SJSA1 (cell line): Measurements from ENCODE around the gene B3GALNT2. TPM values are rescaled to one million over a fixed set of nuclear protein-coding genes. Genes with fewer than 3 reads are reported as not detected.
A peak's percentile ranks its signal among the peaks of the same experiment; 100 is the strongest.
"Not testable (repeated sequence)": the region's sequence is repeated elsewhere in the genome, so short reads cannot be mapped to it uniquely, and the experiment has no call there.

Experiments used
- DNase-seq, 2 experiments: peaks; one replicate each; pipeline ENCODE4 v3.0.0-alpha.2; 2015 to 2020; ENCODE audit warnings: low spot score in 2 of 2, low read depth in 1 of 2
- H3K27ac ChIP-seq: fragments of 250-450 bp; sonication (Bioruptor Pico); 2 replicates; pipeline ENCODE4 v1.5.1; 2020; ENCODE audit warnings: mild to moderate bottlenecking, moderate library complexity
- H3K27me3 ChIP-seq: fragments of 250-450 bp; sonication (Bioruptor Pico); replicated peaks from 2 replicates; pipeline ENCODE4 v1.5.1; 2020; ENCODE audit warnings: mild to moderate bottlenecking, moderate library complexity
- H3K36me3 ChIP-seq: fragments of 250-450 bp; sonication (Bioruptor Pico); 2 replicates; pipeline ENCODE4 v1.5.1; 2020; ENCODE audit warnings: mild to moderate bottlenecking
- H3K4me1 ChIP-seq: fragments of 250-450 bp; sonication (Bioruptor Pico); replicated peaks from 2 replicates; pipeline ENCODE4 v1.6.1; 2021; ENCODE audit warnings: mild to moderate bottlenecking
- H3K4me3 ChIP-seq: fragments of 250-450 bp; sonication (Bioruptor Pico); 2 replicates; pipeline ENCODE4 v1.5.1; 2020; ENCODE audit warnings: mild to moderate bottlenecking
- H3K9me3 ChIP-seq: fragments of 250-450 bp; sonication (Bioruptor Pico); replicated peaks from 2 replicates; pipeline ENCODE4 v1.5.1; 2020; ENCODE audit warnings: mild to moderate bottlenecking
- total RNA-seq: library from RNA; depleted of rRNA; stranded (reverse); fragments of >200 nt; shearing (Covaris generic); gene quantifications from 2 replicates; pipeline ENCODE4 v1.2.3, GENCODE V29; 2014

B3GALNT2 gene
- total RNA-seq, 1 experiment from 2014 or later = 35.7 TPM

- Histone ChIP-seq H3K4me1 (no peaks in the 10 kb centered on the region), H3K27ac (no peak overlapping the region), H3K36me3 (peaks cover 33% of the 10 kb centered on the region), H3K4me3 (no peak overlapping the region), H3K27me3 (no peaks in the 10 kb centered on the region), H3K9me3 (no peaks in the 10 kb centered on the region)
- DNase-seq = no peak
These were observed 12.6 kb downstream of the B3GALNT2 start for GRCh38 chr1:235491644-235492043.

GRCh38 chr1:235486321-235486720, 17.9 kb downstream of the B3GALNT2 start:
- Histone ChIP-seq H3K4me3 (no peak overlapping the region), H3K4me1 (no peaks in the 10 kb centered on the region), H3K27me3 (no peaks in the 10 kb centered on the region), H3K9me3 (no peaks in the 10 kb centered on the region), H3K27ac (no peak overlapping the region), H3K36me3 (peaks cover 16% of the 10 kb centered on the region)
- no peak for DNase-seq

DNA sequence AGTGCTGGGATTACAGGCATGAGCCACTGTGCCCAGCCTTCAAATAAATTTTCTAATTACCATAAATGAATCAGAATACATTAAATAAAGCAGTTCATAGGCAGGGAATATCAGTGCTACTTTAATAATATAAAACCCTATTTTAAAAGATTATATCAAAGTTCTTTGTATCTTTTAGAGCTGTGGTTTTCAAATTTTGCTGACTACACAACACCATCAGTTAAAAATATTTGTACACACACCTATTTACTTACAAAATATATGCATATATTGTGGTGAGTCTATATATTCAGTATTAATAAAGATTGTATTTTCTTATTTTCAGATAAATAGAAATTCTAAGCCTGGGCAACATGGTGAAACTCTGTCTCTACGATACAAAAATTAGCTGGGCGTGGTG, 18.7 kb downstream of the B3GALNT2 start:
- H3K36me3 ChIP-seq = peaks cover 16% of the 10 kb centered on the region
- H3K4me1 ChIP-seq = no peaks in the 10 kb centered on the region
- no peaks in the 10 kb centered on the region for H3K9me3 ChIP-seq
- H3K4me3 ChIP-seq = no peak overlapping the region
- H3K27ac ChIP-seq = no peak overlapping the region
- no peaks in the 10 kb centered on the region for H3K27me3 ChIP-seq
- no peak for DNase-seq

- no peaks in the 10 kb centered on the region for H3K4me1 ChIP-seq
- no peak overlapping the region for H3K4me3 ChIP-seq
- peaks cover 32% of the 10 kb centered on the region for H3K36me3 ChIP-seq
- no peak for DNase-seq
- H3K27me3 ChIP-seq = no peaks in the 10 kb centered on the region
- H3K27ac ChIP-seq = no peak overlapping the region
- H3K9me3 ChIP-seq = no peaks in the 10 kb centered on the region
These were observed 21.2 kb downstream of the B3GALNT2 start for GRCh38 chr1:235483090-235483489.

GRCh38 chr1:235473806-235474205, 30.4 kb downstream of the B3GALNT2 start:
- no peak for DNase-seq
- Histone ChIP-seq H3K27ac (no peak overlapping the region), H3K36me3 (peaks cover 26% of the 10 kb centered on the region), H3K9me3 (no peaks in the 10 kb centered on the region), H3K27me3 (no peaks in the 10 kb centered on the region), H3K4me3 (no peak overlapping the region), H3K4me1 (peaks cover 18% of the 10 kb centered on the region)

GRCh38 chr1:235470741-235471439, 33.4 kb downstream of the B3GALNT2 start:
- H3K9me3 ChIP-seq = no peaks in the 10 kb centered on the region

GRCh38 chr1:235469897-235470296, 34.4 kb downstream of the B3GALNT2 start:
- H3K9me3 ChIP-seq, H3K4me3 ChIP-seq, H3K27me3 ChIP-seq, H3K36me3 ChIP-seq: not testable (repeated sequence)
- peak overlapping the region; percentile 79 for H3K27ac ChIP-seq
- peaks cover 22% of the 10 kb centered on the region for H3K4me1 ChIP-seq
- peak; percentile 45 to 57 for DNase-seq

More at GRCh38 chr1:235470741-235471439, 33.4 kb downstream of the B3GALNT2 start:
- H3K4me3 ChIP-seq = no peak overlapping the region
- no peak overlapping the region for H3K27ac ChIP-seq
- H3K36me3 ChIP-seq = peaks cover 10% of the 10 kb centered on the region; the same call in 1 of the 2 replicates
- no peaks in the 10 kb centered on the region for H3K27me3 ChIP-seq
- H3K4me1 ChIP-seq = peaks cover 22% of the 10 kb centered on the region
- no peak for DNase-seq

- DNase-seq = peak; percentile 60 to 78
- no peak overlapping the region for H3K4me3 ChIP-seq
- H3K27ac ChIP-seq = peak overlapping the region; percentile 79
These were observed 35.3 kb downstream of the B3GALNT2 start for GRCh38 chr1:235468970-235469369.

GRCh38 chr1:235468004-235468403, 36.2 kb downstream of the B3GALNT2 start:
- Histone ChIP-seq H3K27me3 (no peaks in the 10 kb centered on the region), H3K9me3 (no peaks in the 10 kb centered on the region), H3K4me1 (peaks cover 18% of the 10 kb centered on the region), H3K4me3 (no peak overlapping the region), H3K27ac (peak overlapping the region; percentile 79; the same call in 1 of the 2 replicates), H3K36me3 (peaks cover 8% of the 10 kb centered on the region; the same call in 1 of the 2 replicates)
- DNase-seq = no peak

More at GRCh38 chr1:235468970-235469369, 35.3 kb downstream of the B3GALNT2 start:
- H3K4me1 ChIP-seq = peaks cover 21% of the 10 kb centered on the region
- peaks cover 9% of the 10 kb centered on the region; the same call in 1 of the 2 replicates for H3K36me3 ChIP-seq
- H3K9me3 ChIP-seq = no peaks in the 10 kb centered on the region
- H3K27me3 ChIP-seq = no peaks in the 10 kb centered on the region

DNA sequence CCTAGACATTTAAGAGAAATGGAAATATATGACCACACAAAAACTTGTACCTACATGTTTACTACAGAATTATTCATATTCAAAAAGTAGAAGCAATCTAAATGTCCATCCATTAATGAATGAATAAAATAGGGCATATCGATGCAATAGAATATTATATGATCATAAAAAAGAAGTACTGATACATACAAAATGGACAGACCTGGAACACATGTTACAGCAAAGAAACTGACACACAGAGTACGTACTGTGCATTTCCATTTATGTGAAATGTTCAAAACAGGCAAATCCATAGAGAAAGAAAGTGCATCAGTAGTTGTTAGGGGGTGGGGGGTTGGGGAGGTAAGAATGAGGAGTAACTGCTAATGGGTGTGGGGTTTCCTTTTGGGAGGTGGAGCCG, 39.2 kb downstream of the B3GALNT2 start:
- H3K9me3 ChIP-seq = no peaks in the 10 kb centered on the region
- DNase-seq = no peak
- H3K4me3 ChIP-seq = no peak overlapping the region
- H3K4me1 ChIP-seq = peaks cover 17% of the 10 kb centered on the region
- no peak overlapping the region for H3K27ac ChIP-seq
- H3K27me3 ChIP-seq = no peaks in the 10 kb centered on the region
- peaks cover 8% of the 10 kb centered on the region; the same call in 1 of the 2 replicates for H3K36me3 ChIP-seq

GRCh38 chr1:235462832-235463231, 41.4 kb downstream of the B3GALNT2 start:
- not testable (repeated sequence) for H3K36me3 ChIP-seq, DNase-seq, H3K27ac ChIP-seq, H3K9me3 ChIP-seq, H3K27me3 ChIP-seq, H3K4me3 ChIP-seq, H3K4me1 ChIP-seq

GRCh38 chr1:235461954-235462353, 42.3 kb downstream of the B3GALNT2 start:
- H3K9me3 ChIP-seq = no peaks in the 10 kb centered on the region
- no peak overlapping the region for H3K4me3 ChIP-seq
- no peaks in the 10 kb centered on the region for H3K27me3 ChIP-seq
- H3K27ac ChIP-seq = no peak overlapping the region
- peaks cover 9% of the 10 kb centered on the region; the same call in 1 of the 2 replicates for H3K36me3 ChIP-seq
- no peaks in the 10 kb centered on the region for H3K4me1 ChIP-seq
- DNase-seq = no peak

DNA sequence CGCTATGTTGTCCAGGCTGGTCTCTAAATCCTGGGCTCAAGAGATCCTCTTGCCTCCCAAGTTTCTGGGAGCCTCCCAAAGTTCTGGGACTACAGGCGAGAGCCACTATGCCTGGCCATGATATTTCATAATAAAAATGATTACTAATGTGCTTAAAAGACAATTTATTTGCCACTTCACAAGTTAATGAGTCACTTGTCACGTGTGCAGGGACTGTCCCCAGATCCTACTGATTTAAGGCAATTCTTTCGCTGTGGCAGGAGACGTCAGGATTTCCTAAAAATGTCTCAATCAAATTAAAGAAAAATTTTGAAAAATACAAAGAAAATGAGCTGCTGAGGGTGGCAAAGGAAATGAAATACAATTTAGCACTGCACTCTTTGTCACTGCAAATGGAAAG, 43.5 kb downstream of the B3GALNT2 start:
- H3K9me3 ChIP-seq = no peaks in the 10 kb centered on the region
- no peaks in the 10 kb centered on the region for H3K4me1 ChIP-seq
- H3K4me3 ChIP-seq = no peak overlapping the region
- no peaks in the 10 kb centered on the region for H3K27me3 ChIP-seq
- H3K36me3 ChIP-seq = peaks cover 10% of the 10 kb centered on the region
- DNase-seq = no peak
- no peak overlapping the region for H3K27ac ChIP-seq

DNA sequence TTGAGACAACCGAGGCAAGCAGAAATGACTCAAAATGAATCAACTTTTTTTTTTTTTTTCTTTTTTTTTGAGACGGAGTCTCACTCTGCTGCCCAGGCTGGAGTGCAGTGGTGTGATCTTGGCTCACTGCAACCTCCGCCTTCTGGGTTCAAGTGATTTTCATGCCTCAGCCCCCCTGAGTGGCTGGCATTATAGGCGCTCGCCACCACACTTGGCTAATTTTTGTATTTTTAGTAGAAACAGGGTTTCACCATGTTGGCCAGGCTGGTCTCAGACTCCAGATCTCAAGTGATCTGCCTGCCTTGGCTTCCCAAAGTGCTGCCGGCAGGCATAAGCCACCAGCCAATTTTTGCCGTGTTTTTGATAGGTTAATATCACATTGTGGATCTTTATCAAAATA, 46.4 kb downstream of the B3GALNT2 start:
- not testable (repeated sequence) for H3K27me3 ChIP-seq, H3K9me3 ChIP-seq, H3K27ac ChIP-seq, DNase-seq, H3K4me1 ChIP-seq, H3K4me3 ChIP-seq
- H3K36me3 ChIP-seq = peaks cover 22% of the 10 kb centered on the region
